HFFc6 (cell line): ENCODE results near the gene CSF1. TPM values are rescaled to one million over a fixed set of nuclear protein-coding genes. Genes with fewer than 3 reads are reported as not detected.

ENCODE experiments used
- DNase-seq: peaks from one replicate; pipeline ENCODE4 v3.0.0-alpha.2; 2018
- H3K27ac Mint-ChIP-seq: 2 replicates; pipeline ENCODE4 v1.8.0; 2020; ENCODE audit warnings: mild to moderate bottlenecking, mixed read lengths
- H3K27me3 Mint-ChIP-seq: 2 replicates; pipeline ENCODE4 v1.8.0; 2021; ENCODE audit warnings: mild to moderate bottlenecking, moderate library complexity, mixed read lengths; ENCODE audit not compliant: insufficient read depth
- H3K36me3 Mint-ChIP-seq: 2 replicates; pipeline ENCODE4 v1.8.0; 2021; ENCODE audit warnings: low read depth, mixed read lengths
- H3K4me1 Mint-ChIP-seq: 2 replicates; pipeline ENCODE4 v1.8.0; 2020; ENCODE audit warnings: low read depth, mixed read lengths
- H3K4me3 Mint-ChIP-seq: 2 replicates; pipeline ENCODE4 v1.8.0; 2020; ENCODE audit warnings: mild to moderate bottlenecking, moderate library complexity, mixed read lengths
- H3K9me3 Mint-ChIP-seq: 2 replicates; pipeline ENCODE4 v1.8.0; 2020; ENCODE audit warnings: mild to moderate bottlenecking, mixed read lengths
- total RNA-seq, 6 experiments: library from RNA; stranded (reverse); fragmentation: NEBNext Ultra II Directional; extraction: Animal tissue kit (Norgen Biotek cat#: 25700); gene quantifications; 2 replicates in 1 of 6; 3 replicates in 5 of 6; pipeline ENCODE4 v1.2.3, GENCODE V29; 2021
- TF ChIP-seq, protein P1 (sequence below): fragments of 200-600 bp; sonication (generic); IDR thresholded peaks from 2 replicates; pipeline ENCODE4 v1.5.0; 2021; ENCODE audit warnings: antibody characterized with exemption, mild to moderate bottlenecking

The CSF1 gene
- total RNA-seq, 6 experiments from 2014 or later, result 28.7 to 79.3 (median 72.4) TPM

DNA sequence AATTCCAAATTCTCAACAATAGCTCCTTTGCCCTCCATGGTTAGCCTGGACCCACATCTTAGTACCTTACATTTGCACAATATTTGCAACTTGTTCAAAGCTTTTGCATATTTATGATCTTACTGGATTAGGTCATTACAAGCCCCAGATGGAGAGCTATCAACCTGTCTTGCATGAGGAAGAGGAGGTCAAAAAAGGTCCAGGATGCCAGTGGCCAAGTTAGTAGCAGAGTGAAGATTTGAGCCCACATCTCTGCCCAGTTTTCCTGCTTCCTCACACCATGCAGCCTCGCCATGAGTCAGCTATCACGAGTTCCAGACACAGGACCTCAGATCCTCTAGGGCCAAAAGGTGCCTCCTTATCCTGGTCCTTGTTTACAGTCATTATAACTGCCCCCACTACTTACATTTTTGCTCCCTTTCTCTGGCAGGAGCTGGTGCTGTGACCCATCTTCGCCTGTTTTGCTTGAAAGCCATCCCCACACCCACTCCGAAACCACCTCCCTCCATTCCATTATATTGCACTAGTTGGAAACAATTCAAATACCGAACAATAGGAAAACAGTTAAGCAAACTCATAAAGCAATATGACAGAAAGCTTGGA is 68.9 kb downstream of the CSF1 start:
- H3K27me3 Mint-ChIP-seq, result peaks cover 5% of the 10 kb centered on the region

More for the DNA sequence above, 68.9 kb downstream of the CSF1 start:
- Mint-ChIP-seq H3K4me1 (peaks cover 69% of the 10 kb centered on the region), H3K4me3 (peak overlapping the region; percentile 44), H3K9me3 (0 out of 2 replicates have a peak, but pooled peaks cover 3% of the 10 kb centered on the region), H3K36me3 (peaks cover 13% of the 10 kb centered on the region), H3K27ac (peak overlapping the region; percentile 82)
- peak; percentile 50 for DNase-seq
- TF ChIP-seq, protein P1, sequence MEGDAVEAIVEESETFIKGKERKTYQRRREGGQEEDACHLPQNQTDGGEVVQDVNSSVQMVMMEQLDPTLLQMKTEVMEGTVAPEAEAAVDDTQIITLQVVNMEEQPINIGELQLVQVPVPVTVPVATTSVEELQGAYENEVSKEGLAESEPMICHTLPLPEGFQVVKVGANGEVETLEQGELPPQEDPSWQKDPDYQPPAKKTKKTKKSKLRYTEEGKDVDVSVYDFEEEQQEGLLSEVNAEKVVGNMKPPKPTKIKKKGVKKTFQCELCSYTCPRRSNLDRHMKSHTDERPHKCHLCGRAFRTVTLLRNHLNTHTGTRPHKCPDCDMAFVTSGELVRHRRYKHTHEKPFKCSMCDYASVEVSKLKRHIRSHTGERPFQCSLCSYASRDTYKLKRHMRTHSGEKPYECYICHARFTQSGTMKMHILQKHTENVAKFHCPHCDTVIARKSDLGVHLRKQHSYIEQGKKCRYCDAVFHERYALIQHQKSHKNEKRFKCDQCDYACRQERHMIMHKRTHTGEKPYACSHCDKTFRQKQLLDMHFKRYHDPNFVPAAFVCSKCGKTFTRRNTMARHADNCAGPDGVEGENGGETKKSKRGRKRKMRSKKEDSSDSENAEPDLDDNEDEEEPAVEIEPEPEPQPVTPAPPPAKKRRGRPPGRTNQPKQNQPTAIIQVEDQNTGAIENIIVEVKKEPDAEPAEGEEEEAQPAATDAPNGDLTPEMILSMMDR, result no peak

Other genes starting within 250 kb of the CSF1 start
- gene GSTM2, start 242.8 kb upstream of the CSF1 start, total RNA-seq, result 10 to 100 TPM; 32.4 to 53.4 (median 46.1) TPM
- 10 to 100 TPM; 14.7 to 50.1 (median 46.5) TPM for gene GSTM1, start 223.0 kb upstream of the CSF1 start, total RNA-seq
- 1 to 10 TPM; 4.3 to 7.1 (median 5.5) TPM for gene GSTM5, start 198.6 kb upstream of the CSF1 start, total RNA-seq
- gene GSTM3, start 169.8 kb upstream of the CSF1 start, total RNA-seq, result 10 to 100 TPM; 36.9 to 51.3 (median 43.6) TPM
- not detected for gene EPS8L3, start 146.9 kb upstream of the CSF1 start, total RNA-seq
- gene AHCYL1, start 73.9 kb downstream of the CSF1 start, total RNA-seq, result 10 to 100 TPM; 73.4 to 87.1 (median 74.7) TPM
- 10 to 100 TPM; 33.2 to 48.4 (median 36.8) TPM for gene STRIP1, start 123.8 kb downstream of the CSF1 start, total RNA-seq
- gene ALX3, start 159.8 kb downstream of the CSF1 start, total RNA-seq, result 10 to 100 TPM in 1 of 6 experiments, 1 to 10 TPM in 5; 1.0 to 10.0 (median 1.4) TPM
- gene UBL4B, start 201.6 kb downstream of the CSF1 start, total RNA-seq, result 10 to 100 TPM in 1 of 6 experiments, 1 to 10 TPM in 5; 1.5 to 10.9 (median 1.8) TPM
- gene SLC6A17, start 239.6 kb downstream of the CSF1 start, total RNA-seq, result 1 to 10 TPM; 1.7 to 5.3 (median 2.0) TPM